H1 (cell line): ENCODE data around the gene FAM131A. TPM values are rescaled to one million over a fixed set of nuclear protein-coding genes. Genes with fewer than 3 reads are reported as not detected.

Source experiments
- GABPA ChIP-seq: IDR thresholded peaks from 2 replicates; pipeline ENCODE4 v1.6.1; 2011; ENCODE audit warnings: mild to moderate bottlenecking, low read length, moderate library complexity, borderline replicate concordance; ENCODE audit not compliant: insufficient read depth
- RNF2 ChIP-seq: fragments of 200-900, 300-1000 bp; sonication (generic); IDR thresholded peaks from 2 replicates; pipeline ENCODE4 v1.7.1; 2016; ENCODE audit warnings: borderline replicate concordance, low read depth, mild to moderate bottlenecking, antibody characterized with exemption, low read length; ENCODE audit not compliant: poor library complexity, severe bottlenecking; ENCODE audit errors: missing control alignments
- USF2 ChIP-seq: IDR thresholded peaks from 2 replicates; pipeline ENCODE4 v1.6.1; 2011; ENCODE audit warnings: low read length, improper control_type of control experiment
- polyA plus RNA-seq, 7 experiments: library from polyadenylated mRNA; depleted of rRNA in 3 of 7; stranded (reverse) in 5 of 7; unstranded in 2 of 7; fragments of >200 nt in 5 of 7; fragments of 200-250 nt in 2 of 7; gene quantifications; 1 replicate in 5 of 7; 2 replicates in 1 of 7; 4 replicates in 1 of 7; pipeline versions ENCODE4 v1.2.1 to v1.2.3, GENCODE V29; 2011 to 2013; ENCODE audit warnings: missing spikeins in 2 of 7, mixed read lengths in 2 of 7
- total RNA-seq: library from RNA; stranded (reverse); fragmentation: NEBNext Ultra II Directional; extraction: Animal tissue kit (Norgen Biotek cat#: 25700); gene quantifications from 2 replicates; pipeline ENCODE4 v1.2.1, GENCODE V29; 2021

The FAM131A gene
- total and polyA plus RNA-seq, 2 of the 8 experiments (the other 6 are each of a cell fraction or from before 2014, with no cell fraction given): 16.0 to 21.9 TPM

DNA sequence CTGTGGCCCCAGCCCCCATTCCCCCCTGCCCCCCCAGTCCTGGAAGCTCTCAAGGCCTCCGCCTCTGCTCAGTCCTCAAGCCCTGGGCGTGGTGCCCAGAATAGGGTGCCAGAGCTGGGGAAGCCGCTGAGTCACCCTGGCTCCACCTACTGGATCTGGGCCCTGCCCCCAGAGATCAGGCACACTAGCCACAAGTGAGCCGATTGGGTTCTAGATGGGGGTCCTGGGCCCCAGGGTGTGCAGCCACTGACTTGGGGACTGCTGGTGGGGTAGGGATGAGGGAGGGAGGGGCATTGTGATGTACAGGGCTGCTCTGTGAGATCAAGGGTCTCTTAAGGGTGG is 17.3 kb upstream of the FAM131A start (continued):
- no peak for TF ChIP-seq RNF2
- no peak for TF ChIP-seq USF2
- TF ChIP-seq GABPA: no peak
